Choroid plexus epithelial cell (primary cell): Measurements from ENCODE around the gene DNALI1.
"Not testable (repeated sequence)": the region's sequence is repeated elsewhere in the genome, so short reads cannot be mapped to it uniquely, and the experiment has no call there.

Source experiments
- DNase-seq: peaks from one replicate; pipeline ENCODE4 v3.0.0-alpha.2; 2010; ENCODE audit warnings: low read depth
- H3K4me3 ChIP-seq: 2 replicates; pipeline ENCODE4 v1.5.1; 2011; ENCODE audit warnings: low read depth, mild to moderate bottlenecking, control low read depth, low read length, moderate library complexity
- CTCF ChIP-seq: conservative IDR thresholded peaks from 2 replicates; pipeline ENCODE4 v1.5.1; 2011; ENCODE audit warnings: low read depth, mild to moderate bottlenecking, control low read depth, inconsistent platforms, low read length, moderate library complexity

Gene DNALI1

DNA sequence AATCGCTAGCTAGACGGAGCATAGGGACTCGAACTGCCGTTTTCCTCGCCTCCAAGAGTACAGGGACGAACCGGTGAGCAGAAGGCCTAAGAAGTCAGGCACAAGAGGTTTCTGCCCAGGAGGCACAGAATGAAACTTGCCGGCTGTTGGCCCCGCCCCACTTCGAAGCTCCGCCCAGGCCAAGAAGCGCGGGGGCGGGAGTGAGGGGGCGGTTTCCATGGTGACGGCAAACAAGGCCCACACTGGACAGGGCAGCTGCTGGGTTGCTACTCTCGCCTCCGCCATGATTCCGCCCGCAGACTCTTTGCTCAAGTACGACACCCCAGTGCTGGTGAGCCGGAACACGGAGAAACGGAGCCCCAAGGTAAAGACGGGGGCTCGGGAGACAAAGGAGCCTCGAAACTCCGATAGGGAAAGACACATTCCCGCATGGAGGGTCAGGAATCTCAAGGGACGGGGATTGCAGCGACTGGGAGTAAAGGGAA, at the start of gene DNALI1:
Gene DNALI1, plus strand, starts transcription at position 229 of the 485 bp plus-strand sequence. Its CDS starts 55 bp downstream, at position 284.
- peak within 1 kb of the TSS; percentile 60 for H3K4me3 ChIP-seq
- TF ChIP-seq CTCF: no peak
- peak; percentile 96 for DNase-seq

DNA sequence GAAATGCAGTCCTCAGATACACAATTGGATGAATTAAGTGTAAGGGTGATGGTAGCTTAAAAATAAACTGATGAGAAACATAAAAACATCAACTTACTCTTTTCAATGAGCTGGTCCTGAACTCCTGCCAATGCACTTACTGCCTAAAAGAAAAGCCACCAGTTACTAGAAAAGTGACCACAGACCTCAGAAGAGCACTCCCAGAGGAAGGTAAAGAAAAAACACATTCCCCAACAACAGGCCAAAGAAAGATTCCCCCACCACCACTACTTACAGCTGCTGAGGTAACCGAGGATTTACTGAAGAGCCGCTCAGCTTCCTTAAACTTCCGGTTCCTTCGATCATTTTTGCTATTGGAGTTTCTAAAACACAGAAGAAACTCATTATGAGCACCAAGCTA, 47.6 kb upstream of the DNALI1 start:
- DNase-seq: peak; percentile 59
- H3K4me3 ChIP-seq: no peak overlapping the region
- TF ChIP-seq CTCF: peak; percentile 52

DNA sequence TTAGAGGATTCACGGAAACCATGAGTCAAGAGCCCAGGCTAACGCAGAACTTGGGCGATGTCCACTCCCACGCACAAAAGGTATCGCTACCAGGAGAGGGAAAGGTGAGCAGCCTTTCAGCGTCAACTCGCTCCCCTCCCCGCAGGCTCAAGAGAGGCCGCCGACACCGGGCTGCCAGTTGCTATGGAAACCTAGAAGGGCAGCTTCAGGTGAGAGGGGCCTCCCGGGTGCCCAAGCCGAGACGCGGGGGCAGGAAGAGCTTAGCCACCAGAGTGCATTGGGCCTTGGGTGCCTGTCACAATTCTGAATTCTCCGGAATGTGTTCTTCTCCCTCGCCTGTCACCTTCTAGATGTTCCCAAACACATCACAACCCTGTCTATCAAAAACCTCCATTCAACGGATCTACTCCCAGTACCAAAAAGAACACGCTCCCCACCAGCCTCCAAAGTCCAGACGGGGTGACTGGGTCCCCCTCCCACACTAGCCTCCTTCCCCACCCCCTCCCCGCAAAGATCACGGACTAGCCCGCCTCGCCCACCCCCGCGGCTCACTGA, 42.9 kb upstream of the DNALI1 start:
- no peak for TF ChIP-seq CTCF
- H3K4me3 ChIP-seq: peak overlapping the region; percentile 84
- DNase-seq: peak; percentile 16

GRCh38 chr1:37514350-37515184, 42.2 kb upstream of the DNALI1 start, which contains the start of gene MEAF6:
MEAF6 (minus strand) TSS chr1:37514766; CDS start chr1:37514746, 20 bp downstream.
- peak; percentile 27 for TF ChIP-seq CTCF
- H3K4me3 ChIP-seq: peak within 1 kb of the TSS; percentile 84
- peak; percentile 84 for DNase-seq

DNA sequence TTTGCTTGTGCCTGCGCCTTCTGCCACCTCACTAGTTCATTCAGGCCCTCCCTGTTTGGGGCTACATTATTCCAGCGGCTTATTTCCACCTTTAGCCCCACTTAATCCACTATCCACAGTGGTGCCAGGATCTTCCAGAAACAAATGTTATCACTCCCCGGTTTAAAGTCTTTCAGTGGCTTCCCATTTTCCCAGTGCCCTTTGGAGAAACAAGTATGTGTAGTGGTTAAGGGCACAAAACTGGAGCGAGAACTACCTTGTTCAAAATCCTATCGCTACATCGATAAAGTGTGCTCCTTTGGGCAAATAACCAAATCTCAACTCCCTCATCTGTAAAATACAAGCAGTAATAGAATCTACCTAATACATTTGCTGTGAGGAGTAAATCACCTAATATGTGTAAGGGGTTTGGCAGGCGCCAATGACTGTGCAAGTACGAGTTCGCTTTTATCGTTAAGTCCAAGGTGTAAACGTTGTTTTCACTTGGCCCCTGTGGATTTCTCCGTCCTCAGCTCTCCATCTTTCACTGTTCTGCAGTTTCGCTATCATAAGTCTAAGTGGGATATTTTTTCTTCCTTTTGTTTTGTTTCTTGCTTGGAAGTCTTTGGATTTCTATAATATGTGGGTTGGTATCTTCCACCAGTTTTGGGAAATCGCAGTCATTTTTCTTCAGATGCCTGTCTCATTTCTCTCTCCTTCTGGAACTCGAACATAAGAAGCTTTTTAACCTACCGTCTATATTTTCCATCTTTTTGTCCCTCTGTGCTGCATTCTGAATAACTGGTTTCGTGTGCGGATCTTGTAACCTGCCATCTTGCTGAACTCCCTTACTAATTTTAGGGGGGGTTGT, 41.3 kb upstream of the DNALI1 start:
- TF ChIP-seq CTCF: no peak
- H3K4me3 ChIP-seq: peak overlapping the region; percentile 84
- DNase-seq: no peak

- DNase-seq: no peak
- no peak overlapping the region for H3K4me3 ChIP-seq
- TF ChIP-seq CTCF: no peak
Measured at GRCh38 chr1:37517569-37517968, 39.2 kb upstream of the DNALI1 start.

DNA sequence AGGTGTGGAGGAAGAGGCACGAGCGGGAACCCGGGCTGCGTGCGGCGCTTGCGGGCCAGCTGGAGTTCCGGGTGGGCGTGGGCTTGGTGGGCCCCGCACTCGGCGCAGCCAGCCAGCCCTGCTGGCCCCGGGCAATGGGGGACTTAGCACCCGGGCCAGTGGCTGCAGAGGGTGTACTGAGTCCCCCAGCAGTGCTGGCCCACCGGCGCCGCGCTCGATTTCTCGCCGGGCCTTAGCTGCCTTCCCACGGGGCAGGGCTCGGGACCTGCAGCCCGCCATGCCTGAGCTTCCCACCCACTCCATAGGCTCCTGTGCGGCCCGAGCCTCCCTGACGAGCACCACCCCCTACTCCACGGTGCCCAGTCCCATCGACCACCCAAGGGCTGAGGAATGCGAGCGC, 38.5 kb upstream of the DNALI1 start:
- not testable (repeated sequence) for DNase-seq, H3K4me3 ChIP-seq

DNA sequence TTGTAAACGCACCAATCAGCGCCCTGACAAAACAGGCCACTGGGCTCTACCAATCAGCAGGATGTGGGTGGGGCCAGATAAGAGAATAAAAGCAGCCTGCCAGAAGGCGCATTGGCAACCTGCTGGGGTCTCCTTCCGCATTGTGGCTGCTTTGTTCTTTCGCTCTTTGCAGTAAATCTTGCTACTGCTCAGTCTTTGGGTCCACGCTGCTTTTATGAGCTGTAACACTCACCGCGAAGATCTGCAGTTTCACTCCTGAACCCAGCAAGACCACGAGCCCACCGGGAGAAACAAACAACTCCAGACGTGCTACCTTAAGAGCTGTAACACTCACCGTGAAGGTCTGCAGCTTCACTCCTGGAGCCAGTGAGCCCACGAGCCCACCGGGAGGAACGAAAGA, 37.8 kb upstream of the DNALI1 start:
- not testable (repeated sequence) for DNase-seq, H3K4me3 ChIP-seq
